ENCODE measurements around the gene EPHB1.

DNA sequence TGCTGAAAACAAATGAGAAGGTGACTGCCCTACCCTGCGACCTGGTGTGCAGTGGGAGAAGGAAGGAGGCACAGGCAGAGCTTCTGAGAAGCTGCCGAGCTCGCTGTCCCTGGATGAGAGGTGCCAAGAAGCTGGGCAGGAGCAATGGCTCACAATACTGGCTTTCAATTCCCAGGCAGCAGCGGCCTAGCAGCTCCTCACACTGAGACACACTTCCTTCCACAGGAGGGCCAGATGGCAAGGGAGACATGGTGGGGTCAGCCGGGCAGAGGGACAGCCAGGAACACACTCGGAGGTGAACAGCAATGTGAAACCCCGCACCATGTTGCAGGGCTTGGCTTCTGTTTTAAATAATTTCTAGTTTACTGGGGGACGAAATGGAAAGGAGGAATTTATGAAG is 314.6 kb downstream of the EPHB1 start:
- no peak for TF ChIP-seq RXRA (IDR thresholded peaks at IDR 0.05)
- TF ChIP-seq, protein P1, sequence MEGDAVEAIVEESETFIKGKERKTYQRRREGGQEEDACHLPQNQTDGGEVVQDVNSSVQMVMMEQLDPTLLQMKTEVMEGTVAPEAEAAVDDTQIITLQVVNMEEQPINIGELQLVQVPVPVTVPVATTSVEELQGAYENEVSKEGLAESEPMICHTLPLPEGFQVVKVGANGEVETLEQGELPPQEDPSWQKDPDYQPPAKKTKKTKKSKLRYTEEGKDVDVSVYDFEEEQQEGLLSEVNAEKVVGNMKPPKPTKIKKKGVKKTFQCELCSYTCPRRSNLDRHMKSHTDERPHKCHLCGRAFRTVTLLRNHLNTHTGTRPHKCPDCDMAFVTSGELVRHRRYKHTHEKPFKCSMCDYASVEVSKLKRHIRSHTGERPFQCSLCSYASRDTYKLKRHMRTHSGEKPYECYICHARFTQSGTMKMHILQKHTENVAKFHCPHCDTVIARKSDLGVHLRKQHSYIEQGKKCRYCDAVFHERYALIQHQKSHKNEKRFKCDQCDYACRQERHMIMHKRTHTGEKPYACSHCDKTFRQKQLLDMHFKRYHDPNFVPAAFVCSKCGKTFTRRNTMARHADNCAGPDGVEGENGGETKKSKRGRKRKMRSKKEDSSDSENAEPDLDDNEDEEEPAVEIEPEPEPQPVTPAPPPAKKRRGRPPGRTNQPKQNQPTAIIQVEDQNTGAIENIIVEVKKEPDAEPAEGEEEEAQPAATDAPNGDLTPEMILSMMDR (IDR thresholded peaks at IDR 0.05; ENCODE audit: low read depth, low read length, missing input control): no peak
- TF ChIP-seq, protein P2, sequence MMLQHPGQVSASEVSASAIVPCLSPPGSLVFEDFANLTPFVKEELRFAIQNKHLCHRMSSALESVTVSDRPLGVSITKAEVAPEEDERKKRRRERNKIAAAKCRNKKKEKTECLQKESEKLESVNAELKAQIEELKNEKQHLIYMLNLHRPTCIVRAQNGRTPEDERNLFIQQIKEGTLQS (IDR thresholded peaks at IDR 0.05): no peak
- TF ChIP-seq JUND (IDR thresholded peaks at IDR 0.05): no peak
